Head of caudate nucleus (tissue), 42 donors: ENCODE measurements around the gene CDCA7.
A peak's percentile ranks its signal among the peaks of the same experiment; 100 is the strongest.
"Not testable (repeated sequence)": the region's sequence is repeated elsewhere in the genome, so short reads cannot be mapped to it uniquely, and the experiment has no call there.

Source experiments
- DNase-seq, 42 donors: peaks; one replicate each; pipeline versions ENCODE4 v3.0.0 to v3.0.0-alpha.2; 2020 to 2021; ENCODE audit warnings: mixed read lengths in 7 of 42
- intact Hi-C: fragments of 100-400 bp; cut with DNase I; formaldehyde crosslinking; loops from one replicate; pipeline ENCODE4 v1.15.0; 2022

CDCA7 gene

GRCh38 chr2:173397539-173397938 lies 42.9 kb downstream of the CDCA7 start:
- no peak for DNase-seq
- intact Hi-C loops = no loop called here

- intact Hi-C loops = no loop called here
- no peak for DNase-seq
Measured at GRCh38 chr2:173399229-173399628, 44.6 kb downstream of the CDCA7 start.

GRCh38 chr2:173400760-173401159 lies 46.1 kb downstream of the CDCA7 start:
- intact Hi-C loops = loop anchor here (5.0 kb wide), 1 partner anchor 942 kb away; no protein-coding TSS in a partner anchor
- DNase-seq = no peak

- DNase-seq = no peak
- intact Hi-C loops = loop anchor here (5.0 kb wide), 1 partner anchor 940 kb away; no protein-coding TSS in a partner anchor
Measured at GRCh38 chr2:173401716-173402326, 47.1 kb downstream of the CDCA7 start.

GRCh38 chr2:173402405-173402974 lies 47.8 kb downstream of the CDCA7 start:
- intact Hi-C loops = loop anchor here (5.0 kb wide), 1 partner anchor 940 kb away; no protein-coding TSS in a partner anchor
- DNase-seq = peak; percentile 66 to 93 (median 80)

- DNase-seq = no peak
- intact Hi-C loops = loop anchor here (5.0 kb wide), 1 partner anchor 937 kb away; no protein-coding TSS in a partner anchor
Measured at GRCh38 chr2:173404841-173405750, 50.4 kb downstream of the CDCA7 start.

- intact Hi-C loops = no loop called here
- no peak for DNase-seq
Measured at GRCh38 chr2:173407176-173407575, 52.5 kb downstream of the CDCA7 start.

- intact Hi-C loops = no loop called here
- no peak for DNase-seq
Measured at GRCh38 chr2:173407646-173408045, 53.0 kb downstream of the CDCA7 start.

- intact Hi-C loops = no loop called here
- no peak for DNase-seq
Measured at GRCh38 chr2:173410579-173410978, 55.9 kb downstream of the CDCA7 start.

- no peak for DNase-seq
- intact Hi-C loops = no loop called here
Measured at GRCh38 chr2:173412628-173413027, 58.0 kb downstream of the CDCA7 start.

GRCh38 chr2:173414823-173415322 lies 60.2 kb downstream of the CDCA7 start:
- intact Hi-C loops = no loop called here

GRCh38 chr2:173415431-173416381 lies 61.0 kb downstream of the CDCA7 start:
- no peak for DNase-seq
- intact Hi-C loops = no loop called here

More at GRCh38 chr2:173414823-173415322, 60.2 kb downstream of the CDCA7 start:
- no peak for DNase-seq

GRCh38 chr2:173416415-173417152 lies 61.9 kb downstream of the CDCA7 start:
- intact Hi-C loops, DNase-seq: not testable (repeated sequence)

GRCh38 chr2:173417341-173417740 lies 62.7 kb downstream of the CDCA7 start:
- intact Hi-C loops = no loop called here

GRCh38 chr2:173417802-173418201 lies 63.1 kb downstream of the CDCA7 start:
- intact Hi-C loops = no loop called here
- no peak for DNase-seq

More at GRCh38 chr2:173417341-173417740, 62.7 kb downstream of the CDCA7 start:
- no peak for DNase-seq
